ENCODE data around the gene CLDN14.

Gene CLDN14

DNA sequence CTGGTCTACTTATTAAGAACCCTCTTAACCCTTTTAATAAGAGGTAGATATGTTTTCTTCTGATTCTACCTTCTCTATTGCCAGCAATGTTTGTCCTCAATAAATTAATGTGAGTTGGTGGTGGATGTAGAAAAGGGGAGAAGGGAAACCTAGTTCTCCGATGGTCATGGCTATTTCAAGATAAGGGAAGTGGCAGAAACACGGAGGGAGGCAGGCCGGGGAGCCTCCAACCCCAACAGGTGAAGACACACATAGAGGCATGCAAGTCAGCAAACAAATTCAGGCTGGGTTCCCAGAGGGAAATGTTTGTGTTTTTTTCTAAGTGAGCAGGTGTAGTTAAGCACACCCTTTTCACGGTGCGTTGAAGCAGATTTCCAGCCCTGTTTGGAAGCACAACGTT lies 31.0 kb upstream of the CLDN14 start:
- TF ChIP-seq, protein P1, sequence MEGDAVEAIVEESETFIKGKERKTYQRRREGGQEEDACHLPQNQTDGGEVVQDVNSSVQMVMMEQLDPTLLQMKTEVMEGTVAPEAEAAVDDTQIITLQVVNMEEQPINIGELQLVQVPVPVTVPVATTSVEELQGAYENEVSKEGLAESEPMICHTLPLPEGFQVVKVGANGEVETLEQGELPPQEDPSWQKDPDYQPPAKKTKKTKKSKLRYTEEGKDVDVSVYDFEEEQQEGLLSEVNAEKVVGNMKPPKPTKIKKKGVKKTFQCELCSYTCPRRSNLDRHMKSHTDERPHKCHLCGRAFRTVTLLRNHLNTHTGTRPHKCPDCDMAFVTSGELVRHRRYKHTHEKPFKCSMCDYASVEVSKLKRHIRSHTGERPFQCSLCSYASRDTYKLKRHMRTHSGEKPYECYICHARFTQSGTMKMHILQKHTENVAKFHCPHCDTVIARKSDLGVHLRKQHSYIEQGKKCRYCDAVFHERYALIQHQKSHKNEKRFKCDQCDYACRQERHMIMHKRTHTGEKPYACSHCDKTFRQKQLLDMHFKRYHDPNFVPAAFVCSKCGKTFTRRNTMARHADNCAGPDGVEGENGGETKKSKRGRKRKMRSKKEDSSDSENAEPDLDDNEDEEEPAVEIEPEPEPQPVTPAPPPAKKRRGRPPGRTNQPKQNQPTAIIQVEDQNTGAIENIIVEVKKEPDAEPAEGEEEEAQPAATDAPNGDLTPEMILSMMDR (IDR thresholded peaks at IDR 0.05; ENCODE audit: low read depth, low read length, missing control alignments) = no peak
- DNase-seq (ENCODE audit: extremely low read depth, low read depth) = no peak

DNA sequence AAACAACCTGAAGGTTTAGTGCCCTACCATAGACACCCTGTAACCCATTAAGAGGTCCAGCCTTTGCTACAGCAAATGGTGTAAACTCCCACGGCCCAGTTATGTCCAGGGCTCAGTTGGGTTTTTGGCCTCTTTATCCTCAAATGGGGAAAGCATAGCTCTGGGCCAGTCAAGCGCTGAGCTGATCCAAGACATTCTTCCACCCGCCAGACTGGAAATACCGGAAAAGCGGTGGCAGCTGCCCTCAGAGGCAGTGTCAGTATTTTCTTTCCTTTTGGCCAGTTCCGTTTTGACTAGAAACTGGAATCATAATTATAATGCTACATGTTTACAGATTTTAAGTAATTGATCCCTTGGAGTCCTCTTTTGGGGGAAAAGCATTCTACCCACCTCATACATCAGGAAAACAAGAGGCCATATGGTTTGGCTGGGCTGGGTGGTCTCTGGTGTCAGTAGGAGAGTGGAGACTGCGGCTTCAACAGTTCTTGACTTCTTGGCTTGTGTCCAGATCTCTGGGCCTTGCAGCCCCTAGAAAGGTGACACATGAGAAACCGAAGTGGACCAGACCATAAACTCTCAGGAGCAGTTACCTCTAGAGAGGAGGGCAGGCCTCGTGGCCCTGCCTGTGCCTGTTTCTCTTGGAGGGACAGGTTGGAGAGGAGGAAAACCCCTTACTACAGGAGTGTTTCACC lies 30.2 kb upstream of the CLDN14 start:
- no peak for DNase-seq (ENCODE audit: extremely low read depth, low read depth)
- TF ChIP-seq, protein P1 (IDR thresholded peaks at IDR 0.05; ENCODE audit: low read depth, low read length, missing control alignments) = no peak
- H3K4me3 ChIP-seq (replicated peaks; ENCODE audit: low read depth, low read length) = no peak overlapping the region

More for the DNA sequence above, 31.0 kb upstream of the CLDN14 start:
- no peak overlapping the region for H3K4me3 ChIP-seq (replicated peaks; ENCODE audit: low read depth, low read length)

DNA sequence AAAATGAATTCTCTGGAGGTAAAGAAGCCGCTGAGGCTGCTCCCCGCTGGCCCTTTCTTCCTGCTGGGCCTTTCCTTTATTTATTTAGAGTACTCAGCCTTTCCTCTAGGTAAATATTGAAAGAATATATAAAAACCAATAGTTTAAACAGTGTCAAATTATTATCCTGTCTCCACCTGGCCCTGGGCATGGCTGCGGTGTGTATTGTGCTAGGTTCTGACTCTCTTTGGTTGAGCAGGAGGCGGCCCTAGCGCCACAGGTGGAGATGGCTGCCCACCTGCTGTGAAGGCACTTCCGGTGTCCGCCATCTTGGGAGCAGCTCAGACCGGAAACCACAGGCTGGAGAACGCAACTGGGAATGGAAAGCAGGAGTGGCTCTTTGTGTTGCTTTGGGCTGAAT lies 29.0 kb upstream of the CLDN14 start:
- TF ChIP-seq, protein P1 (IDR thresholded peaks at IDR 0.05; ENCODE audit: low read depth, low read length, missing control alignments) = no peak
- no peak for DNase-seq (ENCODE audit: extremely low read depth, low read depth)
- no peak overlapping the region for H3K4me3 ChIP-seq (replicated peaks; ENCODE audit: low read depth, low read length)

DNA sequence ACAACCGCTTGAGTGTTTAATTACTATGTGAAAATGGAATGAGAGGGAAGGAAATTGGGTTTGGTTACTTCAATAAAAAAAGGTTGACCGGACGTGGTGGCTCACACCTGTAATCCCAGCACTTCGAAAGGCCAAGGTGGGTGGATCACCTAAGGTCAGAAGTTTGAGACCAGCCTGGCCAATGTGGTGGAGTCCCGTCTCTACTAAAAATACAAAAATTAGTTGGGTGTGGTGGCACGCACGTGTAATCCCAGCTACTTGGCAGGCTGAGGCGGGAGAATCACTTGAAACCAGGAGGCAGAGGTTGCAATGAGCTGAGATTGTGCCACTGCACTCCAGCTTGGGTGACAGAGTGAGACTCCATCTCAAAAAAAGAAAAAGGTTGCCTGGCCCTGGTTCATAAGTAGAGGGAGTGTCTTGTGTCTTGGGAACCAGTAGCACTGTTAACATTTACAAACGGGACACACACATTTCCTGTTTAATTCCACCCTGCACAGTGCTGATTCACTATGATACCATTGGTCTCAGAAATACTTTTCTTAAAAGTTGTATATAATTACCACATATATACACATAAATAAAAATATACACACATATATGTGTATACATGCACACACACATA lies 27.6 kb upstream of the CLDN14 start:
- H3K4me3 ChIP-seq (replicated peaks; ENCODE audit: low read depth, low read length) = no peak overlapping the region
- TF ChIP-seq, protein P1 (IDR thresholded peaks at IDR 0.05; ENCODE audit: low read depth, low read length, missing control alignments) = no peak
- DNase-seq (ENCODE audit: extremely low read depth, low read depth) = no peak

DNA sequence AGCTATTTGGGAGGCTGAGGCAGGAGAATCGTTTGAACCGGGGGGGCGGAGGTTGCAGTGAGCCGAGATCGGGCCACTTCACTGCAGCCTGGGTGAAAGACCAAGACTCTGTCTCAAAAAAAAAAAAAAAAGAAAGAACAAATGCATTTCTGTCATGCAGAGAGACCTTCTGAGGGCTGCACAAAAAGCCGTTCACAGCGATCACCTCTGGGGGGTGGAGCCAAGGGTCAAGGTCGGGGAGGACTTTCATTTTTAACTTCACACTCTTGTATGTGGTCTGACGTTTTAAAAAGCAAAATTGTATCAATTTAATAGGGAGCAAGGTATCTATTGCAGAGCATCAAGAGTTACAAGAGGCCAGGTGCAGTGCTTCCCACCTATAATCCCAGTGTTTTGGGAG lies 26.6 kb upstream of the CLDN14 start:
- no peak overlapping the region for H3K4me3 ChIP-seq (replicated peaks; ENCODE audit: low read depth, low read length)
- no peak for DNase-seq (ENCODE audit: extremely low read depth, low read depth)
- TF ChIP-seq, protein P1 (IDR thresholded peaks at IDR 0.05; ENCODE audit: low read depth, low read length, missing control alignments) = no peak

DNA sequence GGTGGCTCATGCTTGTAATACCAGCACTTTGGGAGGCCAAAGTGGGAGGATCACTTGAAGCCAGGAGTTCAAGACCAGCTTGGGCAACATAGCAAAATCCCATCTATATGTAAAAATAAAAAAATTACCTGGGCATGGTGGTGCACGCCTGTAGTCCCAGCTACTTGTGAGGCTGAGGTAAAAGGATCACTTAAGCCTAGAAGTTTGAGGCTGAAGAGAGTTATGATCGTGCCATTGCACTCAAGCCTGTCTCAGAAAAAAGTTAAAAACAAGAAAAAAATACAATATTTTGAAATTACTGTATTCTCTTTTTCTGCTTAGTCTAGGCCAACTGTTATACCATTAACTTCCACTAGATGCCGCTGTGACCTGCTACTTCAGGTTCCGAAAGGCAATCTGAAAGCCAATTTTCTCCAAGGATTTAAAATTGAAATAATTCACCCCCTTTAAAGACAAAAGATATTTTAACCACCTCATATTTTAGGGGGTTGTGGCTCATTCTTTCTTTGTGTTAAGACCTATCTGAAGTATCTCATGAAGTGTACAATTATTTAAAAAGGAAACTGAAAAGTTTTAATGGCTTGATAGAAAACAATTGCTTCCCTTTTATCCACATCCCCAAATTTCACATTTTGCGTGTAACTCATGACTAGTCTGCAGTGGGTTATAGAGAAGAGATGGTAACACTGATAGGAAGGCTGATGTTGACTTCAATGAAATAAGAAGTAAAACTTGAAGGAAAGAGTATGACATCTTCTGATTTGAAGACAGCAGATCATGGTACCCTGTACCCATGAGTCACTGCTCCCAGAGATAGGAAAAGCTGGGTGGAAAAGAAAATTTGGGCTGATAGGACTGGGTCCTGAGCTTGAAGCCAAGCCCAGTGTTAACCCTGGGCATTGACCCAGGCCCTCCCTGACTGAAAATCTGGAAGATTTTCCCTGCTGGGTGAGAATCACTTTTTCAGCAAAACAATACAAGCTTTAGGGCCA lies 24.4 kb upstream of the CLDN14 start:
- no peak overlapping the region for H3K4me3 ChIP-seq (replicated peaks; ENCODE audit: low read depth, low read length)
- TF ChIP-seq, protein P1 (IDR thresholded peaks at IDR 0.05; ENCODE audit: low read depth, low read length, missing control alignments) = peak; percentile 74
- no peak for DNase-seq (ENCODE audit: extremely low read depth, low read depth)

Data from HFF-Myc (cell line).